HG02852 (cell line): Measurements from ENCODE around the gene FBXL22.
A peak's percentile ranks its signal among the peaks of the same experiment; 100 is the strongest.

Source experiments
- ATAC-seq: cut with Tn5 transposase; IDR thresholded peaks from one replicate; pipeline ENCODE4 v1.9.1; 2021; ENCODE audit warnings: mild to moderate bottlenecking, moderate library complexity; ENCODE audit not compliant: unreplicated experiment

The FBXL22 gene, protein sequence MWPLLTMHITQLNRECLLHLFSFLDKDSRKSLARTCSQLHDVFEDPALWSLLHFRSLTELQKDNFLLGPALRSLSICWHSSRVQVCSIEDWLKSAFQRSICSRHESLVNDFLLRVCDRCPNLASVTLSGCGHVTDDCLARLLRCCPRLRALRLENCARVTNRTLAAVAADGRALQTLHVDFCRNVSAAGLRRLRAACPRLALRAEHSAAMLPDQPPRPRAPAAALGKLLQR

DNA sequence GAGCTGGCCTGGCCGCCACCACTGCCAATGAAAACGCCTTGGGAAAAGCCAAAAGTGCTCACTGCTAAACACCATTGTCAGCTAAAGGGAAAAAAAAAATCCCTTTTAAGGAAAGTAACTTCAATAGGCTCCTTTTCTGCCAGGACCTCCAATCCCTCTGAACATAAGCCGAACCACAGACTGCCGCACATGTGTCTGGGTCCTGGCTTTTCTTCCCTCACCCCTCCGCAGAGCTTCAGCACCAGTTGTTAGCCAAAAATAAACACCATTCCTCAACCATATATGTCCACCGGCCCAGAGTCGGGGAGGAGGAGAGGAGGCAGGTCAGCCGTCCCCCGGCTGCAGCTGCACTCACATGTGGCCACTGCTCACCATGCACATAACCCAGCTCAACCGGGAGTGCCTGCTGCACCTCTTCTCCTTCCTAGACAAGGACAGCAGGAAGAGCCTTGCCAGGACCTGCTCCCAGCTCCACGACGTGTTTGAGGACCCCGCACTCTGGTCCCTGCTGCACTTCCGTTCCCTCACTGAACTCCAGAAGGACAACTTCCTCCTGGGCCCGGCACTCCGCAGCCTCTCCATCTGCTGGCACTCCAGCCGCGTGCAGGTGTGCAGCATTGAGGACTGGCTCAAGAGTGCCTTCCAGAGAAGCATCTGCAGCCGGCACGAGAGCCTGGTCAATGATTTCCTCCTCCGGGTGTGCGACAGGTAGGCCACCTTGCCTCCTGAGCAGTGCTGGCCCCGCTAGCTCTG lies at the start of gene FBXL22:
TSS of gene FBXL22 (plus strand) at position 350 of the 753 bp plus-strand sequence. CDS start at position 356, 6 bp downstream.
- ATAC-seq: no peak

DNA sequence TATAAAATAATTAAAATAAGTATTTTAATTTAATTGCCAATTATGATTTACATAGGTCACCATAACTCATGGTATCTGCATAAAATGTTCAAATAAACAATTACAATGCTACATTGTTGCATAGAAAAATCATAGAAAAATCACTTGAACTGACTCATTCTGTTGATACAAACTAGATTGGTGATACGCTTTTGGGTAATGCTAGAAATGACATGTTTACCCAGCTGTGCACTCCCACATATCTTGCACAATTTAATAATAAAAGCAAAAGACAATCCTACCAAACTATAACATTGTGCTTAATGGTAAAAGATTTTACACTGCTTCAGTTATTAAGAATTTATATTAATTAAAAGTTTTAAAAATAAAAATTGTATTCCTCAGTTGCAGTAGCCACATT lies 45.8 kb upstream of the FBXL22 start:
- ATAC-seq: no peak

- no peak for ATAC-seq
These were observed 43.8 kb upstream of the FBXL22 start for GRCh38 chr15:63553388-63553791.

- ATAC-seq: no peak
These were observed 42.8 kb upstream of the FBXL22 start for GRCh38 chr15:63554337-63554927.

GRCh38 chr15:63555507-63555906 lies 41.7 kb upstream of the FBXL22 start:
- no peak for ATAC-seq

GRCh38 chr15:63556246-63556645 lies 40.9 kb upstream of the FBXL22 start:
- ATAC-seq: no peak

DNA sequence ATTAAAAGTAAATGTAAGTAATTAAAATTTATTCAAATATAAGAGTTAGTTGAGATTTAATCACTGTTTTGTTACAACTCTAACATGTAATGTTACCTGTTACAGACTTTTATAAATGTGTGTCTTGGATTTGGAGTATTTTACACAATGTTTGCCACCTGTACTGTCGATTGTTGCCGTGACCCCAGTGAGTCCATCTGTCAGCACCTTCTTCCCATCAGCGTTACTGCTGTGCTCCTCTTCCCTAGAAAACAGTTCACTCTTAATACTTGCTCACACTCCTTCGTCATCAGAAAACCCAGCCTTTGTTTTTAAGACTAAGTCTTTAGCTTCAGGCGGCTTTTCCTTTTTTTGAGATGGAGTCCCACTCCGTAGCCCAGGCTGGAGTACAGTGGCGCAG lies 40.5 kb upstream of the FBXL22 start:
- no peak for ATAC-seq

- no peak for ATAC-seq
These were observed 37.4 kb upstream of the FBXL22 start for GRCh38 chr15:63559753-63560152.

DNA sequence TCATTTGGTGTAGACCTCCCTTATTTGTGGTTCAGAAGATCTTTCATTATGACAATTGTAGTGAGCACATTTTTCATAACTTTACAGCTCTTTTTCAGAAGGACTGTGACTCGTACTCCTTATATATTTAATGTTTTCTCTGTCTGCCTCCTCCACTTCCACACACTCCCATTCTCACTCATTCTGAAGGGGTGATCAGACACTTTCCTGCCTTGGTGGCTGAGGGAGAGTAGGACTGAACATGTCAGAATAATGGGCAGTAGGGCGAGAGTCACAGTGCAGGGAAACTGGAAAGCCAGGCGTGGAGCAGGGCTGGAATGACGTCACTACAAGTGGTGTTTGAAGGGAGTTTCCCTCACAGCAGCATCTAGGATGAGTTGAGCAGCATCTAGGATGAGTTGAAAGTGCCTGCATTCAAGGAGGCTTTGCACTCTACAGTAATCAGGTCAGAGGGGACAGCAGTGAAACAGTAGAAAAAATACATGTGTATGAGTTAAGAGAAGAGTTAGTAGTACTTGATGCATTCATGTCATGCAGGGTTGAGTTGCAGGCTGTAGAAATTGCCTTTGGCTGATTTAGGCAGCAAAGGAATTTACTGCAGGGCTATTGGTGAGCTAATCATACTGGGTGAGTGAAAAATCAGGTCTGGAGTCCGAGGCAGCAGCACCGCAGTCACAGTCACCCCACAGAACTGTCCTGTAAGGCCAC lies 36.3 kb upstream of the FBXL22 start:
- peak; percentile 54 for ATAC-seq

DNA sequence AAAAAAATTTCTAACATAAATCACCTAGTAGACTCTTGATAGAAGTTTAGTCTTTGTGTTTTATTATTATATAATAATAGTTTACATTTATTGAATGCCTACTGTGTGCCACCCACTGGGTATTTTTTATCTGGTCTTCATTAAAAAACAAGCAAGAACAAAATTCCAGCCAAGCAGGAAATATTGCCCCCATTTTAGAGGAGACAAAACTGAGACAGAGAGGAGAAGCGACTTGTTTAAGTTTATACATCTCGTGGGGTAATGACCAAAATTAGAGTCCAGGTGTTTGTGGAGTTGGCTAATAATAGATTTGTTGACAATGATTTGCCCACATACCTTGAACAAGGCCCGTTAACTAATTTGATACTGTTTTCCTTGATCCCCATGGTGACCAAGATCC lies 33.1 kb upstream of the FBXL22 start:
- no peak for ATAC-seq

GRCh38 chr15:63565536-63566186 lies 31.5 kb upstream of the FBXL22 start:
- no peak for ATAC-seq

DNA sequence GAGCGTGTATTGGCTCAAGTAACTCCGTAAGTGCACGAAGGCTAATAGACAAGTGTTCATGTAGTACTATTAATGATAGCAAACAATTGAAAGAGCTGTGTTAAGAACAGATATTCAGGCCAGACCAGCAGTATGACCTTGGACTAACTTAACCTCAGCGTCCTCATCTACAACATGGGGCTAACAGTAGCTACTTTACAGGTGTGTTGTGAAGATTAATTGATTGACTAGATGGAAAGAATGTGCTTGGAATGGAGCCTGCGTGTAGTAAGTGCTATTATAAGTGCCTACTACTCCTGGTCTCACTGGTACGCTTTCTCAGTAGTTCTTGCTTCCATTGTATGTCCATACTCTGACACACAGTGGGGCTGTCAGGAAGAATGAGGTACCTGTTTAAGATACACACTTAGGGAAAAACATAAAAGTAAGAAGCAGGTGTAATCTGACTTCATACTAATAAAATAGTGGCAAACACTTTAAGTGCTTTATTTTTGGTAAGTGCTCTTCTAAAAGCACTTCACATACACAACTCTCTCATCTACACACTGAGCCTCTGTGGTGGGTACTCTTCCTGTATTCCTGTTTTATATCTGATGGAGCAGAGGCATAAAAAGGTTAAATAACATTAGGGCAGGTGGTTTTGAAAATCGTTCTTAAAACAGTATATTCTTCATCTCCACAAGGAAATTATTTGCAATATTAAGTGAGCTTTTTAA lies 24.3 kb upstream of the FBXL22 start:
- ATAC-seq: no peak

DNA sequence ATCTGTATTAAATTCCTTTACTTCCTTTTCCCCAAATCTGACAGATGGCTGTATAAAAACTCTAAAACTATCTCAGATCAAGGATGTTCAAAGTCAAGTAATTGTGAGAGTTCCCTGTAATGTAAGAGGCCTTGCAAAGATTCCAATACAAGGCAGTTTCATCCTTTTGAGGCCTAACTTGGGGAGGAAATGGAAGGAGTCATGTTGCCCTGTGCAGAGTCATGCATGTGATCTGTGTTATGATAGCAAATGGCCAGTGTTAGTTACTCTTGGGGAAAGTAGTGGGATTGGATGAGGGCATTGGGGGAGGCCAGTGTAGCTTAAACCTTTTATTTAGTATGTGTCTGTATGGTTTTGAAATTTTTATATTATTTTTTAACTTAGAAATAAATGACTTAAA lies 23.7 kb upstream of the FBXL22 start:
- no peak for ATAC-seq

- no peak for ATAC-seq
These were observed 21.9 kb upstream of the FBXL22 start for GRCh38 chr15:63575312-63575711.

- ATAC-seq: no peak
These were observed 20.7 kb upstream of the FBXL22 start for GRCh38 chr15:63576441-63576840.

DNA sequence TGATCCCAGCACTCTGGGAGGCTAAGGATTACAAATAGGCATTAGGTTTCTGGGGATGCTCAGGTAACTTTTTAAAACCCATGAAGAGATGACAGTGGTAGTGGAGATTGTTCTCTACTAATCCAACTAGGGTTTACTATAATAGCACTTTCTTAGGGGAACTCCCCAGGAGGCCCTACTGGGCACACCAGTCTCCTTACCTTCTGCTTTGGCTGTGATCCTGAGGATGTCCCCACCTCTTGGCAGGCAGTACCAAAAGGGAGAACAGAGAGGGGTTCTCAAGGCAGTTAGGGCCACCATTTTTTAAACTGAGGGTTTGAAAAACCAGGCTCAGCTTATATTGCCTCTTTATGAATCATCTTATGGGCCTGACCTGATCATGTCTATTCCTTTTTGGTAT lies 15.0 kb upstream of the FBXL22 start:
- no peak for ATAC-seq

- ATAC-seq: no peak
These were observed 14.3 kb upstream of the FBXL22 start for GRCh38 chr15:63582718-63583426.

DNA sequence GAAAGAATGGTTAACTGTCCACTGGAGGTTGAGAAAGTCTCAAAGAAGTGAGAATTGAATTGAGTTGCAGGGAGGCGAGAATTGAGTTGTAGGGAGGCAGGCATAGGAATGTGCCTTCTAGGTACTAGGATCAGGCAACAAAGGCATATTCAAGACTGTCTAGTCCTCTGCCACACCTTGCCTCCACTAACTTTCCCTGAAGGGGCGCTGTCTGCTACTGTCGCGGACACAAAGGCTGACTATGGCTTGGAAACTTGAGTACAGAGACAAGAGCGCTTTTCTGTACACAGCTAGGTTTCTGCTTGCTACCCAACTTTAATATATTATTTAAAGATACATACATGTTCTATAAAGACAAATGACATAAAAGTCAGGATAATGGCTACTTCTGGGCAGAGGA lies 10.4 kb upstream of the FBXL22 start:
- no peak for ATAC-seq

GRCh38 chr15:63587527-63587926 lies 9.7 kb upstream of the FBXL22 start:
- ATAC-seq: no peak

DNA sequence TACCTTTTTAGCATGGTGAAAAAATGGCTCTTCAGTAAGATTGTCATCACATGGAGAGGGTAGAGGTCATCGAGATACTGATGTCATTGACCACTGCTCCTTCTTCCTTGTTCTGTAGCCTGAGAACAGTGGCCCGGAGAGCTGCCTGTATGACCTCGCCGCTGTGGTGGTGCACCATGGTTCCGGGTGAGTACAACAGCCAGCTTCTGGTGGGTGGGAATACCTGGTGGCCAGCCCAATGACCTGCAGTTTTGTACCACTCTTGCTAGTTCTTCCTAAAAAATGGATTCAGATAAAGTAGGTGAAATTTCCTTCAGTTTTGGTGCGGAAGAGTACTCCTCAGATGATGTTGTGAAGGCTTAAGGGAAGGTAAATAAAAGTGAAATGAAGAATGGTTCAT lies 8.4 kb upstream of the FBXL22 start:
- no peak for ATAC-seq
